Skeletal muscle cell (primary cell): Measurements from ENCODE around the gene CCDC187.

Experiments used
- DNase-seq: peaks from one replicate; pipeline ENCODE4 v3.0.0-alpha.2; 2010; ENCODE audit warnings: low read depth
- H3K4me3 ChIP-seq: 2 replicates; pipeline ENCODE4 v1.5.1; 2011; ENCODE audit warnings: low read depth, mild to moderate bottlenecking, control low read depth, low read length, moderate library complexity

Gene CCDC187

DNA sequence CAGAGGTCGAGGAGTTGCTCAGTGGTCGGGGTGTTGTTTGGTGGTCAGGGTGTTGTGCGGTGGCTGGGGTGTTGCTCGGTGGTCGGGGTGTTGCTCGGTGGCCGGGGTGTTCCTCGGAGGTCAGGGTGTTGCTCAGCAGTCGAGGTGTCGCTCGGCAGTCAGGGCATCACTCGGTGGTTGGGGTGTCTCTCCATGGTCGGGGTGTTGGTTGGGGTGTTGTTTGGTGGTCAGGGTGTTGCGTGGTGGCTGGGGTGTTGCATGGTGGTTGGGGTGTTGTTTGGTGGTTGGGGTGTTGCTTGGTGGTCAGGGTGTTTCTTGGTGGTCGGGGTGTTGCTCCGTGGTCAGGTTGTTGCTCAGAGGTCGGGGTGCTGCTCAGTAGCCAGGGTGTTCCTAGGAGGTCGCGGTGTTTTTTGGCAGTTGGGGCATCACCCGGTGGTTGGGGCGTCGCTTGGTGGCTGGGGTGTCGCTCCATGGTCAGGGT, 12.4 kb upstream of the CCDC187 start:
- no peak for DNase-seq

DNA sequence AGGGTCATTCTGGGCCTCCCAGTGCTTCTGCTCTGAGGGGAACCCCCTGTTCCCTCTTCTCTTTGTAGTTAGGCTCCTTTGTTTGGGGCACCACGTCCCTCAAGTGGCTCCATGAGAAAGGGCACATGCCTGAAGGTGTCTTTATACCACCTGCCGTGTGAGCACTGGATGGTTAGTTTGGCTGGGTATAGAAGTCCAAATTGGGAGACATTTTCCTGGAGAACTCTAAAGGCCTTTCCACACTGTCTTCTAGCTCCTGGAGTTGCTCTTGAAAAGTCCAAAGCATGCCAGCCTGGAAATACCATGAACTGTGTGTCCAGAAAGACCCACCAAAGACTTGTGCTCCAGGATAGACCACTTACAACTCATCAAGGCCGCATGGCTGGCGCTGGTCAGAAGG, 11.1 kb upstream of the CCDC187 start:
- DNase-seq, result no peak
- no peak overlapping the region for H3K4me3 ChIP-seq

More for the DNA sequence above, 12.4 kb upstream of the CCDC187 start:
- no peak overlapping the region for H3K4me3 ChIP-seq

GRCh38 chr9:136314056-136314416, 10.1 kb upstream of the CCDC187 start:
- no peak overlapping the region for H3K4me3 ChIP-seq
- DNase-seq, result no peak

DNA sequence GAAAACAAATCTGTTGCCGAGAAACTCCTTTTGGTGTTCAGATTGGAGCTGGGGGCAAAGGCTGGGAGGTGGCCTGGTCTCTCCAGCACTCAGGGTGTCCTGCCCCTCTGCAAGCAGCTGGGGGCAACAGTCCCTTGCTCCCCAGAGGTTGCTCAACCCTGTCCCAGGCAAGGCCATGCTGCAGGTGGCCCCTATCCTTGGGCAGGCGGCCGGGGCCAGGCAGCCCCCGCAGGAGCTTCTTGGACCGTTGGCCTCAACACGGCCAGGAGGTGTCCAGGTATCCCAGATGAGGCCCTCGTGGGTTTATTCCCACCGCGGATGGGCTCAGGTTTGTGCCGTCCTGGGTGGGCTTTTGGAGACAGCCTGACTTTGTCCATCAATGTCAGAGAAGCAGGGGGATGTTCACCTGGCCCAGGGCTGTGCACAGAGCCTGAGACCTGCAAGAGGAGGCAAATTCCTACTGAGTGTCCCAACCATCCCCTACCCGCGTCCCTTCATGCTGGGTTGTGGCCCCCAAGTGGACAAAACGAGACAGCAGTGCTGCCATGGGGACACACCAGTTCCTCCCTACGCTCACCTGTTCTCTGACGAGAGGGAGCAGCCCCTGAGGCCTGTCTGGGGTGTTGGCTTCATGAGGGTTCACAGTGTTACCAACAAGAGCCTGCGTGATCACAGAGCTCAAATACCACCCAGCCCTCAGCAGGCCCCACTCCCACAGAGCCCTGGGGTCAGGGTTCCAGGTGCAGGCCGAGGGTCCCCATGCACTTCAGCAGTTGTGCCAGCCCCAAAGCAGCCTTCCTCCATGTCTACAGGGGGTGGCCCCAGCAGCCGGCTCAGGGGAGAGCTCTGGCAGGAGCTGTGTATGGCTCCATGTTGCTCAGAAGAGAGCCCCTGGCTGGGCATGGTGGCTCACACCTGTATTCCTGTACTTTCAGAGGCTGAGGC, 9.5 kb upstream of the CCDC187 start:
- no peak for DNase-seq
- H3K4me3 ChIP-seq, result no peak overlapping the region

DNA sequence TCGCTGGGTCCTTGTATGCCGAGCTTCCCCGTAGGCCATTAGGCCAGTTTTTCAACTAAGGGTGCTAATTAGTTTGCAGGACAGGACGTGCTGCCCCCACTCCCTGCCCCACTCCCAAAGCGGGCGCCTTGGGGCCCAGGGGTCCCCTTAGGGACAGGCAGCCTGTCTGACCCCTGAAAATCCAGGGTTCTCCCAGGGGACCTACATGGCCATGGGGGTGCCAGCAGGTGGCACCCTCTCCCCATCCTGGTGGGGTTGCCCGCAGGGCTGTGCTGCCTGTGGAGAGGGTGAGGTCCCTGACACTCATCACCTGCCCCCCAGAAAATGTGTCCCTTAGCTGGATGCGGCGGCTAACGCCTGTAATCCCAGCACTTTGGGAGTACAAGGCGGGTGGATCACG, 8.5 kb upstream of the CCDC187 start:
- no peak for DNase-seq
- no peak overlapping the region for H3K4me3 ChIP-seq

DNA sequence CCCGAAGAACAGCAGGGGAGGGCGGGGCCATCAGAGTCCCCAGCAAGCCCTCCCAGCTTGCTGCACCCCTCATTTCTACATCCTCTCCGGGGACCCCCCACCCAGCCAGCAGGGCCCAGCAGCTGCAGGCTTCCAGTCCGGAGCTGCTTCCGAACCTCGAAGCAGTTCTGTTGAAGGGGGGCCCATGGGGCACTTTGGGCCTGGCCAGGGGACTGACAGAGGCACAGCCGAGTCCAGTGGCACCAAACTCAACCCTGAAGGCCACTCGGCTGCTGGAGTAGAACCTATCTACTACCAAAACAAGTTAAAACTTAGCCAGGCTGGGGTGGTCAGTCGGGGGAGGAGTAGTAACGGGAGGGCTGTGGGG, 8.1 kb upstream of the CCDC187 start:
- no peak overlapping the region for H3K4me3 ChIP-seq
- DNase-seq, result no peak

- no peak overlapping the region for H3K4me3 ChIP-seq
- DNase-seq, result no peak
These were observed 7.4 kb upstream of the CCDC187 start for GRCh38 chr9:136311051-136312008.

GRCh38 chr9:136310273-136311030, 6.6 kb upstream of the CCDC187 start:
- DNase-seq, result no peak
- no peak overlapping the region for H3K4me3 ChIP-seq

DNA sequence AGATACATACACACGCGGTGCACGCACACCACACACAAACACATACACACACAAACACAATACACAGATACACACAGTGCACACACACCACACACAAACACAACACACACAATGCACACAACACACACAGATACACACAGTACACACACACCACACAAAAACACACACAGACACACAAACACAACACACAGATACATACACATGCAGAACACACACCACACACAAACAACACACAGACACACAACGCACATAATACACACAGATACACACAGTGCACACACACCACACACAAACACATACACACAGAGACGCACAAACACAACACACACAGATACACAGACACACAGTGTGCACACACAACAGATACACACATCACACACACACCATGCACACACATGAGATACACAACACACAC, 5.9 kb upstream of the CCDC187 start:
- no peak overlapping the region for H3K4me3 ChIP-seq

DNA sequence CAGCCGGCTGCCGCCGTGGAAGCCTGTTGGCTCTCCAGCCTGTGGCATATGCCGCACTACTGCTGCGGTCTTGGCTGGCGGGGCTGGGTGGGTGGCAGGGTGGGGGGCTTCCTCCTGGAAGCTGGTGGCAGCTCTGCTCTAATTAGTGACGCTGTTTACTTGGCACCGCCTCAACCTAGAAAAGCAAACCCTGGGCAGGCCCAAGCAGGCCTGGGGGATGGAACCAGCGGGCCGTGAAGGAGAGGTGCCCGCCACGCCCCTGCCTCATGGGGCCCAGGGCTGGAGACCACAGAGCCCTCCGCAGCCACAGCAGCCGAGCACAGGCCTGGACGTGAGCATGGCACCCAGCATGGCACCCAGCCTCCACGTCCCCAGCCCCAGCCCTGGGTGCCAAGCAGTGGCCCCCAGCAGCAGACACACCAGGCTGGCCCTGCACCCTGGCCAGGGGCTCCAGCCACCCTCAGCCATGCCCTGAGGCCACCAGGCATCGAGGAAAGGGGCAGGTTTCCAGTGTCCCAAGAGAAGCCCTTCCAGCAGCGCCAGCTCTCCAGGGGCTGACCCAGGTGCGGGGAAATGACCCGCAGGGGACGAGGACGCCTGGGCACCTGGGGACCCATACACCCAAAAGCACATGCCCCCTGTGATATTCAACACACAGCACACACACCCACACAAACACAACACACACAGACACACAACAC, 5.4 kb upstream of the CCDC187 start:
- no peak overlapping the region for H3K4me3 ChIP-seq
- DNase-seq, result no peak

More for the DNA sequence above, 5.9 kb upstream of the CCDC187 start:
- no peak for DNase-seq

DNA sequence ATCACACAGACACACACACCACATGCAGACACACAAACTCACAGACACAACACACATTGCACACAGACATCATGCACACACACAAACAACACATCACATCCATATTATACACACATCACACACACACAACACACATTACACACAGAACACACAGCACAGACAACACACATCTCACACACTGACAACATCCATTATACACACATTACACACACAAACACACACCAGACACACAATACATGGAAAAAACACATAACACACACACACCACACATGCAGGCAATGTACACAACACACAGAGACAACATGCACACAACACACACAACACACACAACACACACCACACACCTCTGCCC, 4.8 kb upstream of the CCDC187 start:
- no peak for DNase-seq

GRCh38 chr9:136308006-136308701, 4.3 kb upstream of the CCDC187 start:
- no peak overlapping the region for H3K4me3 ChIP-seq

More for the DNA sequence above, 4.8 kb upstream of the CCDC187 start:
- no peak overlapping the region for H3K4me3 ChIP-seq

DNA sequence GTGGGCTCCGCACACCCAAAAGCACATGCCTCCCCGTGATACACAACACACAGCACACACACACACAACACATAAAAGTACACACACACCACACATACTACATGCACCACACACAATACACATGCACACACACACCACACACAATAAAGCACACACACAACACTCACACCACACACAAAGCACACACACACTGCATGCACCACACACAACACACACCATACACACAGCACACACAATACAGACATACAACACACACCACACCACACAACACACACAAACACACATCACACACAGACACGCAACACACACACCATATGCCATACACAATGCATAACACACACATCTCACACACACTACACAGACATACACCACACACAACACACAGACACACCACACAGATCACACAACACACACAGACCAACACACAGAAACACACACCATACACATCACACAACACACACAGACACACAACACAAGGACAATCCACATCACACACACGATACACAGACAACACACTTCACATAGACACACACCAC, 3.4 kb upstream of the CCDC187 start:
- H3K4me3 ChIP-seq, result no peak overlapping the region
- no peak for DNase-seq

More at GRCh38 chr9:136308006-136308701, 4.3 kb upstream of the CCDC187 start:
- no peak for DNase-seq

DNA sequence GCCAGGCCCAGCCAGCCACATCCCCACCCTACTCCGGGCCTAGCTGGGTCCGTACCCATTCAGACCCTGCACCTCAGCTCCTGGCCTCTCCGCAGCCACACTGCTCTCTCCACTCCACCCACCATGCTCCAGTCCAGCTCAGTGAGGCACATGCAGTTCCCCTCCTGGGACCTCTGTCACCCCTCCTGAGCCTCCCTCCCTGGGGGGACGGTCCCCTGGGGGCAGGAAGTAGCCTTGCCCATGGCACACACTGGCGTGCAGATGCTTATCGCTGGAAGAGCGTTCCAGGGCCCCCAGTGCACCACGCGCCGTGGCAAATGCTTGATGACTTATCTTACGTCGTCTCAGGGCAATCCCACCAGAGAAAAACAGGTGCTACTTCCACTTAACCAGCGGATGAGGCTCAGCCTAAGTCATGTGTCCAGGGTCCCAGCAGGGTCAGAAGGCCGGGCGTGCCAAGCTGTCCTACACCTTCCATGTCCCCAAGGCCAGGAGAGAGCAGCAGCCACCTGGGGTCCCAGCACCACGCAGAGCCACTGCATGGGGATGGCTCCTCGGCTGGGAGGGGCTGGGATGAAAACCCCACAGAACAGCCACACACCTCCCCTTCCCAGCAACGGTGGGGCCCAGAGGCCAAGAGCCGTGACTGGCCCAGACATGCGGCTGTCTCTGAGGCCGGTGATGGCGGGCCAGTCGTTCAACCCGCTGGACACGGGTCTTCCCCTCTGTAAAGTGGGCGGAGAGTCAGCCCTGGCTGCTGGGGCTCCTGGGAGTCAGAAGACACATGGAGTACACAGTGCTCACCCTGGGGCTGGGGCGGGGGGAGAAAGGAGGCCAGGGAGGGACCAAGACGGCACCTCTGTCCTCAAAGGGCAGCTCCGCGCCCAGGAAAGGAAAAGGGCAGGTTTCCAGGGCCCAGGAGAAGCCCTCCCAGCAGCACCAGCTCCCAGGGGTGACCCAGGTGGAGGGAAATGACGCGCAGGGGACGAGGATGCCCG, 2.6 kb upstream of the CCDC187 start:
- H3K4me3 ChIP-seq, result no peak overlapping the region
- DNase-seq, result no peak

- DNase-seq, result no peak
- no peak overlapping the region for H3K4me3 ChIP-seq
These were observed 1.9 kb upstream of the CCDC187 start for GRCh38 chr9:136305804-136306203.

- H3K4me3 ChIP-seq, result no peak overlapping the region
- no peak for DNase-seq
These were observed 1.1 kb upstream of the CCDC187 start for GRCh38 chr9:136304981-136305380.

- no peak for DNase-seq
These were observed 562 bp upstream of the CCDC187 start for GRCh38 chr9:136304456-136304855.

More at GRCh38 chr9:136304456-136304855, 562 bp upstream of the CCDC187 start:
- no peak overlapping the region for H3K4me3 ChIP-seq
